A549 (cell line): Measurements from ENCODE around the gene ASXL2.

ENCODE experiments used
- CTCF ChIP-seq: fragments of >200 bp; sonication (Bioruptor Twin); formaldehyde crosslinking; IDR thresholded peaks from 3 replicates; pipeline ENCODE4 v1.5.1; 2016
- EP300 ChIP-seq, 2 experiments: fragments of >200 bp; sonication (Bioruptor Twin); formaldehyde crosslinking; IDR thresholded peaks; 2 replicates in 1 of 2; 3 replicates in 1 of 2; pipeline ENCODE4 v1.6.1; 2016 to 2017

GRCh38 chr2:25787020-25787419 lies 91.3 kb downstream of the ASXL2 start:
- no peak for TF ChIP-seq EP300 (IDR thresholded peaks at IDR 0.05)
- no peak for TF ChIP-seq CTCF
